HepG2 (cell line): ENCODE results near the gene EXOC3L2. TPM values are rescaled to one million over a fixed set of nuclear protein-coding genes. Genes with fewer than 3 reads are reported as not detected.

Experiments
- CREB1 ChIP-seq, 2 experiments: fragments of 450-650 bp in 1 of 2; IDR thresholded peaks; 2 replicates each; pipeline ENCODE4 v1.6.1; 2016 to 2017; ENCODE audit warnings: control low read depth in 1 of 2, mild to moderate bottlenecking in 1 of 2, missing compliant biosample characterization in 1 of 2, missing genetic modification characterization in 1 of 2
- KLF11 ChIP-seq: IDR thresholded peaks from 2 replicates; pipeline ENCODE4 v1.6.1; 2016; ENCODE audit warnings: missing compliant biosample characterization
- KLF15 ChIP-seq: sonication (generic); formaldehyde crosslinking; IDR thresholded peaks from 2 replicates; pipeline ENCODE4 v1.8.1; 2023; ENCODE audit warnings: borderline replicate concordance, mild to moderate bottlenecking, inconsistent platforms, missing genetic modification reagents, mixed read lengths
- KMT2A ChIP-seq: sonication (generic); formaldehyde crosslinking; IDR thresholded peaks from 2 replicates; pipeline ENCODE4 v1.4.0; 2020; ENCODE audit warnings: missing genetic modification reagents
- ZNF367 ChIP-seq: sonication (generic); formaldehyde crosslinking; IDR thresholded peaks from 2 replicates; pipeline ENCODE4 v1.4.0; 2020; ENCODE audit warnings: missing genetic modification reagents, borderline replicate concordance
- ZNF766 ChIP-seq: sonication (generic); formaldehyde crosslinking; IDR thresholded peaks from 2 replicates; pipeline ENCODE4 v1.5.0; 2020; ENCODE audit warnings: missing genetic modification reagents, borderline replicate concordance
- ZNF777 ChIP-seq: sonication (generic); formaldehyde crosslinking; IDR thresholded peaks from 2 replicates; pipeline ENCODE4 v1.4.0; 2020; ENCODE audit warnings: missing genetic modification reagents
- polyA plus RNA-seq, 8 experiments: library from polyadenylated mRNA; depleted of rRNA in 3 of 8; stranded (reverse) in 7 of 8; unstranded in 1 of 8; fragments of >200 nt; fragmentation: Illumina TruSeq in 4 of 8; extraction: Trizol in 4 of 8; gene quantifications; 2 replicates each; pipeline versions ENCODE4 v1.2.1 to v1.2.3, GENCODE V29; 2011 to 2016; ENCODE audit warnings: low read depth in 4 of 8, missing spikeins in 1 of 8, mixed read lengths in 1 of 8; ENCODE audit not compliant: insufficient read depth in 1 of 8
- total RNA-seq, 5 experiments: library from RNA; depleted of rRNA; stranded (reverse); fragments of >200 nt; fragmentation: Illumina TruSeq; extraction: Trizol; gene quantifications; 2 replicates each; pipeline ENCODE4 v1.2.3, GENCODE V29; 2016; ENCODE audit warnings: low read depth in 1 of 5
- TF ChIP-seq, protein P1 (sequence below): sonication (generic); formaldehyde crosslinking; IDR thresholded peaks from 2 replicates; pipeline ENCODE4 v1.5.0; 2020; ENCODE audit warnings: missing genetic modification reagents
- TF ChIP-seq, protein P2 (sequence below): sonication (generic); formaldehyde crosslinking; IDR thresholded peaks from 2 replicates; pipeline ENCODE4 v1.4.0; 2020; ENCODE audit warnings: missing genetic modification reagents, mild to moderate bottlenecking, borderline replicate concordance
- TF ChIP-seq, protein P3 (sequence below): sonication (generic); formaldehyde crosslinking; conservative IDR thresholded peaks from 2 replicates; pipeline ENCODE4 v1.8.1; 2023; ENCODE audit warnings: missing genetic modification reagents
- TF ChIP-seq, protein P4 (sequence below): IDR thresholded peaks from 2 replicates; pipeline ENCODE4 v1.6.1; 2012; ENCODE audit warnings: inconsistent platforms
- TF ChIP-seq, protein P5 (sequence below): sonication (generic); formaldehyde crosslinking; IDR thresholded peaks from 2 replicates; pipeline ENCODE4 v1.4.0; 2020; ENCODE audit warnings: missing genetic modification reagents
- TF ChIP-seq, protein P6 (sequence below): sonication (generic); formaldehyde crosslinking; IDR thresholded peaks from 2 replicates; pipeline ENCODE4 v1.9.0; 2021; ENCODE audit warnings: missing genetic modification reagents, borderline replicate concordance

Gene EXOC3L2
- total and polyA plus RNA-seq, 2 of the 13 experiments (the other 11 are each of a cell fraction or from before 2014, with no cell fraction given), result 0.21 TPM; not detected in 1

DNA sequence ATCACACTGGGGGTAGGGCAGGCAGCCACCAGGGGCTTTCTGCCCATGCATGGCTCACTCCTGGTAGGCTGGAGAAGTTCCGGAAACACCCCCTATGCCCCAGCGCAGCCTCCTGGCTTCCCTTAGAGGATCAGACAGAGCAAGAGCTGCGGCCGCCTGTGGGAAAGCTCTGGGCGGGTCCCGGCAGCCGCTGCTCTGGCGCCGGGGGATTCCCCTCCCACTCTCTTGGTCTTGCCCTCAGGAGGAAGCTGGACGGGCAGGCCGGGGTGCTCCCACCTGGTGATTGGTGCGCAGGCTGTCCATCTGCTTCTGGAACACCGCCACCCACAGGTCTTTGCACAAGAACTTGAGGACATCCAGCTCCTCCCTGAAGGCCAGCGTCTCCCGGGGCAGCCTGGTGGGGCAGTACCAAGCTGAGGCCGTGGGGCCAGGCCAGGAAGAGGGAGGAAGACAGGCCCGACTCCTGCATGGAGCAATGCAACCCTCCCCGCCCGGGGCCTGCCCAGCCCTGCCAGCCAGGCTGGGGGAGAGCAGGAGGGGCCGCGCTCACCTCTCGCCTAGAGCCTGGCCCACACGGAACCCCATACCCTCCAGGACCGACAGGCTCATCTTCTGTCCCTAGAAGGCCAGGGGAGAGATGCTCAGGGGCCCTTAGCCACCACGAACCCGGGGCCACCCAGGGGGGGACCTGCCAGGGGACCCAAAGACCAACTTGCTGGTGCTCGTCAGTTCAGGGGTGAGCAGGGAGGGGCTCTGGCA lies 80.5 kb downstream of the EXOC3L2 start (continued):
- TF ChIP-seq KMT2A (CRISPR knock-in tag) (no peak), KLF15 (CRISPR knock-in tag) (no peak), ZNF777 (CRISPR knock-in tag) (no peak), ZNF766 (CRISPR knock-in tag) (no peak), ZNF367 (CRISPR knock-in tag) (no peak), KLF11 (CRISPR knock-in tag) (no peak), CREB1 (IDR thresholded peaks at IDR 0.05) (no peak), CREB1 (CRISPR knock-in tag; IDR thresholded peaks at IDR 0.05) (no peak)
- TF ChIP-seq, protein P1, sequence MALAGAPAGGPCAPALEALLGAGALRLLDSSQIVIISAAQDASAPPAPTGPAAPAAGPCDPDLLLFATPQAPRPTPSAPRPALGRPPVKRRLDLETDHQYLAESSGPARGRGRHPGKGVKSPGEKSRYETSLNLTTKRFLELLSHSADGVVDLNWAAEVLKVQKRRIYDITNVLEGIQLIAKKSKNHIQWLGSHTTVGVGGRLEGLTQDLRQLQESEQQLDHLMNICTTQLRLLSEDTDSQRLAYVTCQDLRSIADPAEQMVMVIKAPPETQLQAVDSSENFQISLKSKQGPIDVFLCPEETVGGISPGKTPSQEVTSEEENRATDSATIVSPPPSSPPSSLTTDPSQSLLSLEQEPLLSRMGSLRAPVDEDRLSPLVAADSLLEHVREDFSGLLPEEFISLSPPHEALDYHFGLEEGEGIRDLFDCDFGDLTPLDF (CRISPR knock-in tag), result no peak
- TF ChIP-seq, protein P2, sequence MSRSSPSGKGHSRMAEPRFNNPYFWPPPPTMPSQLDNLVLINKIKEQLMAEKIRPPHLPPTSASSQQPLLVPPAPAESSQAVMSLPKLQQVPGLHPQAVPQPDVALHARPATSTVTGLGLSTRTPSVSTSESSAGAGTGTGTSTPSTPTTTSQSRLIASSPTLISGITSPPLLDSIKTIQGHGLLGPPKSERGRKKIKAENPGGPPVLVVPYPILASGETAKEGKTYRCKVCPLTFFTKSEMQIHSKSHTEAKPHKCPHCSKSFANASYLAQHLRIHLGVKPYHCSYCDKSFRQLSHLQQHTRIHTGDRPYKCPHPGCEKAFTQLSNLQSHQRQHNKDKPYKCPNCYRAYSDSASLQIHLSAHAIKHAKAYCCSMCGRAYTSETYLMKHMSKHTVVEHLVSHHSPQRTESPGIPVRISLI, result no peak; the same call in 1 of the 2 replicates
- TF ChIP-seq, protein P3, sequence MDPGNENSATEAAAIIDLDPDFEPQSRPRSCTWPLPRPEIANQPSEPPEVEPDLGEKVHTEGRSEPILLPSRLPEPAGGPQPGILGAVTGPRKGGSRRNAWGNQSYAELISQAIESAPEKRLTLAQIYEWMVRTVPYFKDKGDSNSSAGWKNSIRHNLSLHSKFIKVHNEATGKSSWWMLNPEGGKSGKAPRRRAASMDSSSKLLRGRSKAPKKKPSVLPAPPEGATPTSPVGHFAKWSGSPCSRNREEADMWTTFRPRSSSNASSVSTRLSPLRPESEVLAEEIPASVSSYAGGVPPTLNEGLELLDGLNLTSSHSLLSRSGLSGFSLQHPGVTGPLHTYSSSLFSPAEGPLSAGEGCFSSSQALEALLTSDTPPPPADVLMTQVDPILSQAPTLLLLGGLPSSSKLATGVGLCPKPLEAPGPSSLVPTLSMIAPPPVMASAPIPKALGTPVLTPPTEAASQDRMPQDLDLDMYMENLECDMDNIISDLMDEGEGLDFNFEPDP, result 0 out of 2 replicates have a peak, but pooled peaks have one; percentile 37
- TF ChIP-seq, protein P4, sequence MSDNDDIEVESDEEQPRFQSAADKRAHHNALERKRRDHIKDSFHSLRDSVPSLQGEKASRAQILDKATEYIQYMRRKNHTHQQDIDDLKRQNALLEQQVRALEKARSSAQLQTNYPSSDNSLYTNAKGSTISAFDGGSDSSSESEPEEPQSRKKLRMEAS, result 0 out of 2 replicates have a peak, but pooled peaks have one; percentile 24
- TF ChIP-seq, protein P5, sequence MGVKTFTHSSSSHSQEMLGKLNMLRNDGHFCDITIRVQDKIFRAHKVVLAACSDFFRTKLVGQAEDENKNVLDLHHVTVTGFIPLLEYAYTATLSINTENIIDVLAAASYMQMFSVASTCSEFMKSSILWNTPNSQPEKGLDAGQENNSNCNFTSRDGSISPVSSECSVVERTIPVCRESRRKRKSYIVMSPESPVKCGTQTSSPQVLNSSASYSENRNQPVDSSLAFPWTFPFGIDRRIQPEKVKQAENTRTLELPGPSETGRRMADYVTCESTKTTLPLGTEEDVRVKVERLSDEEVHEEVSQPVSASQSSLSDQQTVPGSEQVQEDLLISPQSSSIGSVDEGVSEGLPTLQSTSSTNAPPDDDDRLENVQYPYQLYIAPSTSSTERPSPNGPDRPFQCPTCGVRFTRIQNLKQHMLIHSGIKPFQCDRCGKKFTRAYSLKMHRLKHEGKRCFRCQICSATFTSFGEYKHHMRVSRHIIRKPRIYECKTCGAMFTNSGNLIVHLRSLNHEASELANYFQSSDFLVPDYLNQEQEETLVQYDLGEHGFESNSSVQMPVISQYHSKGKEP (CRISPR knock-in tag), result no peak
- TF ChIP-seq, protein P6, sequence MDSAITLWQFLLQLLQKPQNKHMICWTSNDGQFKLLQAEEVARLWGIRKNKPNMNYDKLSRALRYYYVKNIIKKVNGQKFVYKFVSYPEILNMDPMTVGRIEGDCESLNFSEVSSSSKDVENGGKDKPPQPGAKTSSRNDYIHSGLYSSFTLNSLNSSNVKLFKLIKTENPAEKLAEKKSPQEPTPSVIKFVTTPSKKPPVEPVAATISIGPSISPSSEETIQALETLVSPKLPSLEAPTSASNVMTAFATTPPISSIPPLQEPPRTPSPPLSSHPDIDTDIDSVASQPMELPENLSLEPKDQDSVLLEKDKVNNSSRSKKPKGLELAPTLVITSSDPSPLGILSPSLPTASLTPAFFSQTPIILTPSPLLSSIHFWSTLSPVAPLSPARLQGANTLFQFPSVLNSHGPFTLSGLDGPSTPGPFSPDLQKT (CRISPR knock-in tag), result no peak
